A673 (cell line): Measurements from ENCODE around the gene PPOX. TPM values are rescaled to one million over a fixed set of nuclear protein-coding genes. Genes with fewer than 3 reads are reported as not detected.

Experiments
- BruUV-seq: library from RNA; stranded (reverse); fragments of 400-500 nt; replicated peaks from 2 replicates; lab custom pipeline; 2021; lab: Mats Ljungman, UMichigan
- CTCF ChIA-PET: fragments of 300-600 bp; sonication (Branson Sonifier 250); formaldehyde crosslinking; loops from one replicate; lab custom pipeline; 2022; ENCODE audit warnings: antibody characterized with exemption; lab: Charles Lee
- POLR2A ChIA-PET: fragments of 300-600 bp; sonication (Branson Sonifier 250); formaldehyde crosslinking; loops from one replicate; lab custom pipeline; 2022; ENCODE audit warnings: antibody characterized with exemption; ENCODE audit not compliant: low non-redundant PET; lab: Charles Lee
- DNase-seq: peaks from one replicate; pipeline ENCODE4 v3.0.0-alpha.2; 2015; ENCODE audit warnings: low spot score
- H3K27ac ChIP-seq: fragments of 200-600 bp; sonication (generic); 2 replicates; pipeline ENCODE4 v1.5.1; 2016; ENCODE audit warnings: mixed run types, low read depth, mild to moderate bottlenecking, mixed read lengths, antibody characterized with exemption, low read length; ENCODE audit not compliant: poor library complexity, severe bottlenecking
- H3K27me3 ChIP-seq: fragments of 200-600 bp; sonication (generic); replicated peaks from 2 replicates; pipeline ENCODE4 v1.6.1; 2017; ENCODE audit warnings: mixed run types, low read depth, mild to moderate bottlenecking, mixed read lengths, antibody characterized with exemption, low read length; ENCODE audit not compliant: insufficient read depth, poor library complexity
- H3K36me3 ChIP-seq: fragments of 200-600 bp; sonication (generic); 2 replicates; pipeline ENCODE4 v1.6.1; 2016; ENCODE audit warnings: mixed run types, mild to moderate bottlenecking, mixed read lengths, antibody characterized with exemption, low read length; ENCODE audit not compliant: insufficient read depth, poor library complexity, severe bottlenecking
- H3K4me1 ChIP-seq: fragments of 200-600 bp; sonication (generic); 2 replicates; pipeline ENCODE4 v1.6.1; 2017; ENCODE audit warnings: mixed run types, mild to moderate bottlenecking, mixed read lengths, antibody characterized with exemption, low read length; ENCODE audit not compliant: insufficient read depth, poor library complexity, severe bottlenecking
- H3K4me3 ChIP-seq: fragments of 200-600 bp; sonication (generic); 2 replicates; pipeline ENCODE4 v1.5.1; 2016; ENCODE audit warnings: low read depth, mixed run types, mild to moderate bottlenecking, mixed read lengths, low read length; ENCODE audit not compliant: poor library complexity, severe bottlenecking
- H3K9me3 ChIP-seq: fragments of 200-600 bp; sonication (generic); 2 replicates; pipeline ENCODE4 v1.6.1; 2016; ENCODE audit warnings: mixed run types, low read depth, mild to moderate bottlenecking, mixed read lengths, antibody characterized with exemption, low read length; ENCODE audit not compliant: poor library complexity, severe bottlenecking
- EZH2 ChIP-seq: fragments of 200-600 bp; sonication (generic); IDR thresholded peaks from 2 replicates; pipeline ENCODE4 v1.6.1; 2017; ENCODE audit warnings: borderline replicate concordance, low read depth, mild to moderate bottlenecking, mixed read lengths, antibody characterized with exemption, low read length; ENCODE audit not compliant: poor library complexity, severe bottlenecking
- intact Hi-C: fragments of 100-400 bp; cut with micrococcal nuclease; formaldehyde crosslinking; loops from one replicate; pipeline ENCODE4 v1.10.0; 2022; ENCODE audit not compliant: unreplicated experiment
- total RNA-seq: library from RNA; stranded (reverse); gene quantifications from 2 replicates; pipeline ENCODE4 v1.2.3, GENCODE V29; 2021
- TF ChIP-seq, protein P1 (sequence below): fragments of 300-800, 200-600 bp; sonication (generic); conservative IDR thresholded peaks from 2 replicates; pipeline ENCODE4 v1.5.1; 2017; ENCODE audit warnings: low read depth, mild to moderate bottlenecking, antibody characterized with exemption, low read length, moderate library complexity, mixed read lengths

The PPOX gene
- total RNA-seq, 1 experiment from 2014 or later = 25.2 TPM

- ChIA-PET POLR2A (no interaction called here), CTCF (interaction anchor here (0.6 to 0.7 kb wide), 2 partner anchors 28 to 164 kb away, joined by 5 to 7 read pairs; partner anchors contain the start of gene TOMM40L)
- H3K36me3 ChIP-seq = peaks cover 33% of the 10 kb centered on the region
- H3K27ac ChIP-seq = peak overlapping the region; percentile 87
- H3K9me3 ChIP-seq = no peaks in the 10 kb centered on the region
- intact Hi-C loops = no loop called here
- no TSS peak for BruUV-seq
- H3K27me3 ChIP-seq = no peaks in the 10 kb centered on the region
- peaks cover 55% of the 10 kb centered on the region for H3K4me1 ChIP-seq
- no peak for TF ChIP-seq EZH2
- no peak for DNase-seq
- peak overlapping the region; percentile 57 for H3K4me3 ChIP-seq
Observed at GRCh38 chr1:161197560-161198193, 31.5 kb downstream of the PPOX start.

DNA sequence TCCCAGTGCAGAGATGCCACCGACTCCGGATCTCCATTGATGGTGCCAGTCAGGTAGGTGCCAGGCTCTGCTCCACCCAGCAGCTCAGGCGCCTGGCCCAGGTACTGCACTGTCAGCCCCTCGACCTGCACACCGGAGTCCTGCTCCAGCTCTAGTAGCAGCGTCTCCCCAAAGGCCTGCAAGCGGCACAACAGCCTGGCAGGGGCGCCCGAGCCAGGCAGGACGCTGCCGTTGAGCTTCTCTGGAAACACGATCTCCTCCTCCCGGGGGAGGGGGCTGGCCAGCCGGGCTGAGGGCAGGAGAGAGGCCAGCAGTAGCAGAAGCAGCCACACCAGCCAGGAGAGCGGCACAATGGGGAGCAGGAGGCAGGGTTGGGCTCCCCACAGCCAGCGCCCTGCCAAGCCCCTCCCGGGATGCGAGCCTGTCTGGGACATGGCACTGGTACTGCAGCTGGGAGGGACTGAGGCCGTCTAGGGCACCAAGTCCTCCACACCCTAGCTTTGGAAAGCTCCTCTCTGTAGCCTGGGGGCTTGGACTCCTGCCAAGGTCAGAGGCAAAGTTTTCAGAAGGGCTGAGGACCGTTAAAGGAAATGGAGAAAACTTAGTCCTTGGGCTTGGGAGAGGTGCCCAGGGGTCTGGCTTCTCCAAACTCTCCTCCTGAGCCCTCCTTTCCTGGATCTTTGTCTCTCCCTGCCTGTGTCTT lies 32.1 kb downstream of the PPOX start:
- BruUV-seq = TSS peak; percentile 86
- POLR2A ChIA-PET = no interaction called here
- intact Hi-C loops = no loop called here

DNA sequence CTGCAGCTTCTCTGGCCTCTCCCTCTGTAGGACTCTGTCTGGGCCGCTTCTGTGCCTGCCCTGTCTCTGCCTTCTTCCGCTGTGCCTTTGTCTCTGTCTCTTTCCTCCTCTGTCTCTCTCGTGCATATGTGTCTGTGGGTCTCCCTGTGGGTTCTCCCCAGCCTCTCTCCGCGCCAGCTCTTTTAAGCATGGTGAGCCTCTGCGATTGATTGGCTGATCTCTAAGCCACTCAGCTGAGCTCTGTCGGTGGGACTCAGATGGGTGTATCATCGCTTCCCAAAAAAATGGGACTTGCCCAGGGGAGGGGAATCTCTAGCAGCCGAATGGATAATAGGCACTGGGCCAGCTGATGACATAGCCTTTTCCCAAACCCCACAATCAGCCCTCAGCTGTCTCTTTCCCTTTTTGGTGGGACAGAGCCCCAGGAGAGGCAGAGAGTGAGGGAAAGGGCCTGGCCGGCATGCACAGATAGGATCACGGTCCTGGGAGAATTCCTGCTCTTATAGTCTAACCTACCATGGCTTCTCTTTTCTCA lies 32.7 kb downstream of the PPOX start, which contains the start of gene ADAMTS4:
Gene ADAMTS4, minus strand, starts transcription at position 158 of the 535 bp plus-strand sequence. CDS start 427 bp downstream, outside the sequence.
- BruUV-seq = no TSS peak
- Histone ChIP-seq H3K36me3 (peaks cover 28% of the 10 kb centered on the region), H3K9me3 (no peaks in the 10 kb centered on the region), H3K27me3 (no peaks in the 10 kb centered on the region), H3K4me1 (peaks cover 51% of the 10 kb centered on the region), H3K27ac (peak within 1 kb of the TSS; percentile 87), H3K4me3 (peak within 1 kb of the TSS; percentile 57)
- intact Hi-C loops = no loop called here
- CTCF ChIA-PET = interaction anchor here (0.9 to 2.8 kb wide), 2 partner anchors 27 to 33 kb away, joined by 4 to 8 read pairs; partner anchors contain the start of genes PPOX and TOMM40L
- POLR2A ChIA-PET = interaction anchor here (0.6 kb wide), 1 partner anchor 77 kb away, joined by 5 read pairs; no protein-coding TSS in a partner anchor
- DNase-seq = peak; percentile 96
- no peak for TF ChIP-seq EZH2
- TF ChIP-seq, protein P1, sequence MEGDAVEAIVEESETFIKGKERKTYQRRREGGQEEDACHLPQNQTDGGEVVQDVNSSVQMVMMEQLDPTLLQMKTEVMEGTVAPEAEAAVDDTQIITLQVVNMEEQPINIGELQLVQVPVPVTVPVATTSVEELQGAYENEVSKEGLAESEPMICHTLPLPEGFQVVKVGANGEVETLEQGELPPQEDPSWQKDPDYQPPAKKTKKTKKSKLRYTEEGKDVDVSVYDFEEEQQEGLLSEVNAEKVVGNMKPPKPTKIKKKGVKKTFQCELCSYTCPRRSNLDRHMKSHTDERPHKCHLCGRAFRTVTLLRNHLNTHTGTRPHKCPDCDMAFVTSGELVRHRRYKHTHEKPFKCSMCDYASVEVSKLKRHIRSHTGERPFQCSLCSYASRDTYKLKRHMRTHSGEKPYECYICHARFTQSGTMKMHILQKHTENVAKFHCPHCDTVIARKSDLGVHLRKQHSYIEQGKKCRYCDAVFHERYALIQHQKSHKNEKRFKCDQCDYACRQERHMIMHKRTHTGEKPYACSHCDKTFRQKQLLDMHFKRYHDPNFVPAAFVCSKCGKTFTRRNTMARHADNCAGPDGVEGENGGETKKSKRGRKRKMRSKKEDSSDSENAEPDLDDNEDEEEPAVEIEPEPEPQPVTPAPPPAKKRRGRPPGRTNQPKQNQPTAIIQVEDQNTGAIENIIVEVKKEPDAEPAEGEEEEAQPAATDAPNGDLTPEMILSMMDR = no peak

More for the DNA sequence above, 32.1 kb downstream of the PPOX start:
- H3K4me1 ChIP-seq = peaks cover 51% of the 10 kb centered on the region
- peak overlapping the region; percentile 57 for H3K4me3 ChIP-seq
- DNase-seq = peak; percentile 43
- peak overlapping the region; percentile 87 for H3K27ac ChIP-seq
- no peaks in the 10 kb centered on the region for H3K27me3 ChIP-seq
- no peak for TF ChIP-seq EZH2
- TF ChIP-seq, protein P1 = 0 out of 2 replicates have a peak, but pooled peaks have one; percentile 18
- no peaks in the 10 kb centered on the region for H3K9me3 ChIP-seq
- CTCF ChIA-PET = interaction anchor here (0.7 to 2.8 kb wide), 3 partner anchors 27 to 33 kb away, joined by 4 to 8 read pairs (median 7); partner anchors contain the start of genes PPOX and TOMM40L
- H3K36me3 ChIP-seq = peaks cover 28% of the 10 kb centered on the region
